Measurements from ENCODE around the gene MBP. TPM values are rescaled to one million over a fixed set of nuclear protein-coding genes. Genes with fewer than 3 reads are reported as not detected.
A peak's percentile ranks its signal among the peaks of the same experiment; 100 is the strongest.

Gene MBP
- total and polyA plus RNA-seq, 10 donors, result 11.1 to 96.0 (median 70.8) TPM

- Histone ChIP-seq H3K9me3 (no peaks in the 10 kb centered on the region), H3K27ac (peak overlapping the region; percentile 88 to 98 (median 95)), H3K27me3 (replicated peaks in 1 of 7) (no peaks in the 10 kb centered on the region), H3K4me1 (peaks cover 59 to 97% (median 92%) of the 10 kb centered on the region in 6 donors), H3K36me3 (peaks cover 0 to 22% (median 0%) of the 10 kb centered on the region in 6 donors), H3K4me3 (peak overlapping the region in 1 of 8 donors; percentile 61)
- WGBS, 5 donors, result 32 to 77% (median 49%) methylated on average over 5 of the region's 5 CpGs
- intact Hi-C loops (cut with DNase I; ENCODE audit: low total_unique reads), result loop anchor here (10.0 kb wide), 1 partner anchor 48 kb away; no protein-coding TSS in a partner anchor
- TF ChIP-seq CTCF (IDR thresholded peaks at IDR 0.05 in 8 of 11, conservative IDR thresholded peaks at IDR 0.05 in 3 of 11) (no peak), POLR2AphosphoS5 (IDR thresholded peaks at IDR 0.05) (peak in 2 of 3 donors; percentile 10 to 38), POLR2A (IDR thresholded peaks at IDR 0.05) (no peak)
- no peak for DNase-seq
Observed at GRCh38 chr18:77057006-77057395, 75.6 kb downstream of the MBP start.

DNA sequence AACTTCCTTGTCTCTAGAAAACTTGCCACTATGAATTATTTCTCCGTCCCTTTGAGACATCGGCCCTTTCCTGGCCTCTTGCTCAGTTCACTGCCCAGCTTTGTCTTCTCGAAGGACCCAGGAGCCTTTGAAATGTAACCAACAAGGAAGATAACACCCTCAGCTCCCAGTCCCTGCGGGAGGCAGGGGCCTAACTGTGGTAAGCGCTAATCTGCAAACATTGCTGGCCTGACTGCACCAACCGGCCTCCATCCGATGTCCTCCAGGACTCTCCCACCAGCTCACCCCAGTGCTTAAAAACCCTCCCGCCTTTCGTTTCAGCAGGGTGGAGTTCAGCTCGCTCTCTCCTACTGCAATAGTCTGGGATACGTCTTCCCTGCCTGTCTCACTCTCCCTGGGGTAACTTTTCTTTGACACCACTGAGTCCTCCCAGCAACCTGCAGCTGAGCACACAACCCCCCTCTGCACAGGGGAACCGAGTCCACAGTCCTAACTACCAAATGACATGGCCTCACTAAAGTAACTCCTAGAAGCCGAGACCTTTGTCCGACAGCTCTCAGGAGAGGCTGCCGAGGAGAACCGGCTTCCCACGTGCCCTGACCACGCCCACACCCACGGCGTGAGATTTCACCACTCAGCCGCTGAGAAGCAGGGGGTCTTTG, 76.1 kb downstream of the MBP start:
- peaks cover 0 to 27% (median 0%) of the 10 kb centered on the region in 6 donors for H3K36me3 ChIP-seq
- peak in 1 of 3 donors; percentile 20 for TF ChIP-seq POLR2AphosphoS5 (IDR thresholded peaks at IDR 0.05)
- TF ChIP-seq POLR2A (IDR thresholded peaks at IDR 0.05), result no peak
- DNase-seq, result no peak
- WGBS, 5 donors, result 37 to 65% (median 51%) methylated on average over 18 to 21 of the region's 21 CpGs
- H3K27me3 ChIP-seq (replicated peaks in 1 of 7), result no peaks in the 10 kb centered on the region
- peaks cover 58 to 97% (median 91%) of the 10 kb centered on the region in 6 donors for H3K4me1 ChIP-seq
- H3K9me3 ChIP-seq, result no peaks in the 10 kb centered on the region
- intact Hi-C loops (cut with DNase I; ENCODE audit: low total_unique reads), result loop anchor here (10.0 kb wide), 1 partner anchor 48 kb away; no protein-coding TSS in a partner anchor
- H3K27ac ChIP-seq, result peak overlapping the region; percentile 88 to 98 (median 95)
- peak overlapping the region in 1 of 8 donors; percentile 61 for H3K4me3 ChIP-seq

GRCh38 chr18:77055429-77056300, 76.9 kb downstream of the MBP start:
- Histone ChIP-seq H3K4me1 (peaks cover 60 to 97% (median 84%) of the 10 kb centered on the region in 6 donors), H3K36me3 (peaks cover 0 to 26% (median 0%) of the 10 kb centered on the region in 6 donors), H3K27ac (peak overlapping the region; percentile 88 to 98 (median 95)), H3K27me3 (replicated peaks in 1 of 7) (no peaks in the 10 kb centered on the region), H3K9me3 (no peaks in the 10 kb centered on the region), H3K4me3 (peak overlapping the region in 4 of 8 donors; percentile 15 to 61 (median 22))
- intact Hi-C loops (cut with DNase I; ENCODE audit: low total_unique reads), result loop anchor here (10.0 kb wide), 1 partner anchor 49 kb away; no protein-coding TSS in a partner anchor
- DNase-seq, result peak; percentile 94
- 14 to 32% (median 20%) methylated on average over 13 to 15 of the region's 15 CpGs for WGBS, 5 donors
- TF ChIP-seq POLR2AphosphoS5 (IDR thresholded peaks at IDR 0.05) (peak; percentile 51 to 81 (median 70)), POLR2A (IDR thresholded peaks at IDR 0.05) (no peak)

- 2 to 9% (median 5%) methylated on average over 11 to 15 of the region's 15 CpGs for WGBS, 5 donors
- DNase-seq, result peak; percentile 97
- intact Hi-C loops (cut with DNase I; ENCODE audit: low total_unique reads), result loop anchor here (5.0 to 10.0 kb wide), 2 partner anchors 50 to 53 kb away; no protein-coding TSS in a partner anchor
- Histone ChIP-seq H3K27ac (peak overlapping the region; percentile 88 to 98 (median 95)), H3K9me3 (no peaks in the 10 kb centered on the region), H3K4me3 (peak overlapping the region in 6 of 8 donors; percentile 13 to 61 (median 21)), H3K4me1 (peaks cover 59 to 96% (median 78%) of the 10 kb centered on the region in 6 donors), H3K27me3 (replicated peaks in 1 of 7) (no peaks in the 10 kb centered on the region), H3K36me3 (peaks cover 0 to 18% (median 0%) of the 10 kb centered on the region in 6 donors)
- TF ChIP-seq CTCF (IDR thresholded peaks at IDR 0.05 in 8 of 11, conservative IDR thresholded peaks at IDR 0.05 in 3 of 11) (peak; percentile 62 to 89 (median 85)), POLR2AphosphoS5 (IDR thresholded peaks at IDR 0.05) (peak; percentile 86 to 88 (median 87)), POLR2A (IDR thresholded peaks at IDR 0.05) (peak in 1 of 3 donors; percentile 18)
Observed at GRCh38 chr18:77054606-77055428, 77.8 kb downstream of the MBP start.

All from spleen (tissue), 11 donors.